ENCODE results near the gene ANKFY1. TPM values are rescaled to one million over a fixed set of nuclear protein-coding genes. Genes with fewer than 3 reads are reported as not detected.

The ANKFY1 gene, protein sequence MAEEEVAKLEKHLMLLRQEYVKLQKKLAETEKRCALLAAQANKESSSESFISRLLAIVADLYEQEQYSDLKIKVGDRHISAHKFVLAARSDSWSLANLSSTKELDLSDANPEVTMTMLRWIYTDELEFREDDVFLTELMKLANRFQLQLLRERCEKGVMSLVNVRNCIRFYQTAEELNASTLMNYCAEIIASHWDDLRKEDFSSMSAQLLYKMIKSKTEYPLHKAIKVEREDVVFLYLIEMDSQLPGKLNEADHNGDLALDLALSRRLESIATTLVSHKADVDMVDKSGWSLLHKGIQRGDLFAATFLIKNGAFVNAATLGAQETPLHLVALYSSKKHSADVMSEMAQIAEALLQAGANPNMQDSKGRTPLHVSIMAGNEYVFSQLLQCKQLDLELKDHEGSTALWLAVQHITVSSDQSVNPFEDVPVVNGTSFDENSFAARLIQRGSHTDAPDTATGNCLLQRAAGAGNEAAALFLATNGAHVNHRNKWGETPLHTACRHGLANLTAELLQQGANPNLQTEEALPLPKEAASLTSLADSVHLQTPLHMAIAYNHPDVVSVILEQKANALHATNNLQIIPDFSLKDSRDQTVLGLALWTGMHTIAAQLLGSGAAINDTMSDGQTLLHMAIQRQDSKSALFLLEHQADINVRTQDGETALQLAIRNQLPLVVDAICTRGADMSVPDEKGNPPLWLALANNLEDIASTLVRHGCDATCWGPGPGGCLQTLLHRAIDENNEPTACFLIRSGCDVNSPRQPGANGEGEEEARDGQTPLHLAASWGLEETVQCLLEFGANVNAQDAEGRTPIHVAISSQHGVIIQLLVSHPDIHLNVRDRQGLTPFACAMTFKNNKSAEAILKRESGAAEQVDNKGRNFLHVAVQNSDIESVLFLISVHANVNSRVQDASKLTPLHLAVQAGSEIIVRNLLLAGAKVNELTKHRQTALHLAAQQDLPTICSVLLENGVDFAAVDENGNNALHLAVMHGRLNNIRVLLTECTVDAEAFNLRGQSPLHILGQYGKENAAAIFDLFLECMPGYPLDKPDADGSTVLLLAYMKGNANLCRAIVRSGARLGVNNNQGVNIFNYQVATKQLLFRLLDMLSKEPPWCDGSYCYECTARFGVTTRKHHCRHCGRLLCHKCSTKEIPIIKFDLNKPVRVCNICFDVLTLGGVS
- polyA plus RNA-seq (2013, experiment 1 of 2): 14.5 TPM
- 14.8 TPM for polyA plus RNA-seq (2013, experiment 2 of 2)

DNA sequence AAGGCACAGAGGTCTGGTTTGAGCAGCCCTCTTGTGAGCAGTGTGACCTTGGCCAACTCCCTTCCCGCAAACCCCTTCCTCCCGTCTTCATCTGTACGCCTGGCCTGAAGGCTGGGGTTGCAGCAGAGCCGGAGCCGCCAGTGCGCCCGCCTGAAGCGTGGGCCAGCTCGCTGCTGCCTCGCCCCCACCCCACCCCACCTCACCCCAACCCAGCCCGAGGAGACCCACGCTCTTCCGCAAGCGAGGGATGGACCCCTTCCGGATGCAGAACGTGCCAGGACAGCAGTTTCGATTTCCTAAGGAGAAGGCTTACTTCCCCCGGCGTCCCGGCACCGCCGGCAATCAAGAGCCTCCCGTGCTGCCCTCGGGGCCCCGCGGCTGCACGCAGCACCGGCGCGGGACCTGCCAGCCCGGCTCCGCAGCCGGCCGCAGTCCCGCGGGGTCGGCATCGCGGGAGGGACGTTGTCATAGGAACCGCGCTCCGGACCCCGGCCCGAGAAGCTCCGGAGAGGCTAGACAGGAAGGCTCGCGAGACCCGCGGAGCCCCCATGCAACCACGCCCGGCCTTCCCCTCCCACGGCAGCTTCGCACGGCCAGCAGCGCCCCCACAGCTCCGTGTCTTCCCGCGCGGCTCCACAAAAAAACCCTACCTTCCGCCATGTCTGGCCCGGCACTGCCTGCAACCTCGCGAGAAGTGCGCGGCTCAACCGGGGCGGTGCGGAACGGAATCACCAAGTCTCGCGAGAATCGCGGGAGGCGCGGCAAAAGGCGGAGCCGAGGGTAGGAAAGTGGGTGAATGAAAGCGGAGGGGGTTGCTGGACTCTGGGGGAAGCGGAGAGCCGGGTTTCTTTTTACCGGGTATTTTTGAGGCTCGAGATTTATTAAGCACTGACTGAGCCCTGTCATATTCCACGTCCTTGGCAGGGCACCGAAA lies at the start of gene ANKFY1:
TSS of gene ANKFY1 (minus strand) at position 698 of the 934 bp plus-strand sequence. CDS start at position 660, 38 bp downstream.
- Histone ChIP-seq H2BK5ac (ENCODE audit: low read length) (no peak within 1 kb of the TSS), H3K18ac (ENCODE audit: low read length) (peak within 1 kb of the TSS; percentile 77), H3K23ac (ENCODE audit: low read length) (peak within 1 kb of the TSS; percentile 83), H3K4me2 (ENCODE audit: low read length) (peak within 1 kb of the TSS; percentile 98), H3K4me3 (ENCODE audit: low read length) (peak within 1 kb of the TSS; percentile 72), H3K79me2 (ENCODE audit: control insufficient read depth, insufficient read depth, low read length) (peaks cover 44% of the 10 kb centered on the region), H3K27ac (ENCODE audit: low read depth, low read length) (peak within 1 kb of the TSS; percentile 42), H3K56ac (ENCODE audit: low read length) (peak within 1 kb of the TSS; percentile 93), H3K9ac (ENCODE audit: low read length) (peak within 1 kb of the TSS; percentile 92), H2BK120ac (ENCODE audit: low read depth, low read length) (no peak within 1 kb of the TSS), H3K4ac (ENCODE audit: low read depth, low read length) (no peak within 1 kb of the TSS), H3K4me1 (ENCODE audit: control insufficient read depth, low read depth, low read length) (peaks cover 6% of the 10 kb centered on the region), H4K8ac (ENCODE audit: low read depth, low read length) (no peak within 1 kb of the TSS), H3K79me1 (ENCODE audit: low read length) (peaks cover 21% of the 10 kb centered on the region), H3K27me3 (ENCODE audit: insufficient read depth, low read length, poor library complexity) (no peaks in the 10 kb centered on the region), H2BK15ac (replicated peaks; ENCODE audit: low read depth) (no peak within 1 kb of the TSS), H3K36me3 (ENCODE audit: control insufficient read depth, insufficient read depth, low read length) (no peaks in the 10 kb centered on the region), H2AK5ac (ENCODE audit: low read length) (no peak within 1 kb of the TSS), H4K5ac (ENCODE audit: low read length) (no peak within 1 kb of the TSS)
- WGBS (ENCODE audit: extremely low coverage, insufficient coverage, low lambda C conversion rate): no CpG with 5 or more reads among the region's 85 CpGs
- peak; percentile 96 for DNase-seq

GRCh38 chr17:4310354-4311060 lies 46.7 kb upstream of the ANKFY1 start:
- H3K79me1 ChIP-seq (ENCODE audit: low read length): peaks cover 13% of the 10 kb centered on the region
- no peak overlapping the region for H2BK5ac ChIP-seq (ENCODE audit: low read length)
- no CpG with 5 or more reads among the region's 6 CpGs for WGBS (ENCODE audit: extremely low coverage, insufficient coverage, low lambda C conversion rate)
- no peaks in the 10 kb centered on the region for H3K4me1 ChIP-seq (ENCODE audit: control insufficient read depth, low read depth, low read length)
- no peak overlapping the region for H2BK120ac ChIP-seq (ENCODE audit: low read depth, low read length)
- no peak overlapping the region for H3K4ac ChIP-seq (ENCODE audit: low read depth, low read length)
- H2BK15ac ChIP-seq (replicated peaks; ENCODE audit: low read depth): no peak overlapping the region
- no peak overlapping the region for H3K27ac ChIP-seq (ENCODE audit: low read depth, low read length)
- no peaks in the 10 kb centered on the region for H3K36me3 ChIP-seq (ENCODE audit: control insufficient read depth, insufficient read depth, low read length)
- no peak overlapping the region for H3K9ac ChIP-seq (ENCODE audit: low read length)
- H3K56ac ChIP-seq (ENCODE audit: low read length): no peak overlapping the region
- H3K4me2 ChIP-seq (ENCODE audit: low read length): no peak overlapping the region
- H3K23ac ChIP-seq (ENCODE audit: low read length): no peak overlapping the region
- DNase-seq: peak; percentile 24
- no peak overlapping the region for H4K5ac ChIP-seq (ENCODE audit: low read length)
- H3K4me3 ChIP-seq (ENCODE audit: low read length): no peak overlapping the region
- H4K8ac ChIP-seq (ENCODE audit: low read depth, low read length): no peak overlapping the region
- H3K27me3 ChIP-seq (ENCODE audit: insufficient read depth, low read length, poor library complexity): no peaks in the 10 kb centered on the region
- no peak overlapping the region for H2AK5ac ChIP-seq (ENCODE audit: low read length)
- peaks cover 52% of the 10 kb centered on the region for H3K79me2 ChIP-seq (ENCODE audit: control insufficient read depth, insufficient read depth, low read length)
- H3K18ac ChIP-seq (ENCODE audit: low read length): no peak overlapping the region

- Histone ChIP-seq H3K4me2 (ENCODE audit: low read length) (no peak overlapping the region), H4K8ac (ENCODE audit: low read depth, low read length) (no peak overlapping the region), H3K36me3 (ENCODE audit: control insufficient read depth, insufficient read depth, low read length) (peaks cover 1% of the 10 kb centered on the region), H2AK5ac (ENCODE audit: low read length) (no peak overlapping the region), H2BK15ac (replicated peaks; ENCODE audit: low read depth) (no peak overlapping the region), H3K23ac (ENCODE audit: low read length) (no peak overlapping the region), H3K4me3 (ENCODE audit: low read length) (no peak overlapping the region), H3K79me1 (ENCODE audit: low read length) (peaks cover 13% of the 10 kb centered on the region), H3K4ac (ENCODE audit: low read depth, low read length) (no peak overlapping the region), H2BK5ac (ENCODE audit: low read length) (no peak overlapping the region), H3K56ac (ENCODE audit: low read length) (no peak overlapping the region), H3K27ac (ENCODE audit: low read depth, low read length) (no peak overlapping the region), H3K79me2 (ENCODE audit: control insufficient read depth, insufficient read depth, low read length) (peaks cover 49% of the 10 kb centered on the region), H3K9ac (ENCODE audit: low read length) (no peak overlapping the region), H3K18ac (ENCODE audit: low read length) (no peak overlapping the region), H2BK120ac (ENCODE audit: low read depth, low read length) (no peak overlapping the region), H3K4me1 (ENCODE audit: control insufficient read depth, low read depth, low read length) (no peaks in the 10 kb centered on the region), H4K5ac (ENCODE audit: low read length) (no peak overlapping the region), H3K27me3 (ENCODE audit: insufficient read depth, low read length, poor library complexity) (no peaks in the 10 kb centered on the region)
- no peak for DNase-seq
- WGBS (ENCODE audit: extremely low coverage, insufficient coverage, low lambda C conversion rate): no CpG with 5 or more reads among the region's 1 CpG
Observed at GRCh38 chr17:4309897-4310296, 46.1 kb upstream of the ANKFY1 start.

GRCh38 chr17:4307179-4307930 lies 43.6 kb upstream of the ANKFY1 start:
- H2BK5ac ChIP-seq (ENCODE audit: low read length): no peak overlapping the region
- no peak overlapping the region for H3K4ac ChIP-seq (ENCODE audit: low read depth, low read length)
- no peaks in the 10 kb centered on the region for H3K27me3 ChIP-seq (ENCODE audit: insufficient read depth, low read length, poor library complexity)
- H3K9ac ChIP-seq (ENCODE audit: low read length): no peak overlapping the region
- no peak overlapping the region for H3K56ac ChIP-seq (ENCODE audit: low read length)
- DNase-seq: no peak
- H3K4me1 ChIP-seq (ENCODE audit: control insufficient read depth, low read depth, low read length): no peaks in the 10 kb centered on the region
- H3K79me2 ChIP-seq (ENCODE audit: control insufficient read depth, insufficient read depth, low read length): peaks cover 39% of the 10 kb centered on the region
- no peak overlapping the region for H3K23ac ChIP-seq (ENCODE audit: low read length)
- no CpG with 5 or more reads among the region's 7 CpGs for WGBS (ENCODE audit: extremely low coverage, insufficient coverage, low lambda C conversion rate)
- no peak overlapping the region for H3K4me3 ChIP-seq (ENCODE audit: low read length)
- H3K4me2 ChIP-seq (ENCODE audit: low read length): no peak overlapping the region
- peaks cover 1% of the 10 kb centered on the region for H3K36me3 ChIP-seq (ENCODE audit: control insufficient read depth, insufficient read depth, low read length)
- H2BK15ac ChIP-seq (replicated peaks; ENCODE audit: low read depth): no peak overlapping the region
- H4K5ac ChIP-seq (ENCODE audit: low read length): no peak overlapping the region
- H3K18ac ChIP-seq (ENCODE audit: low read length): no peak overlapping the region
- no peak overlapping the region for H2AK5ac ChIP-seq (ENCODE audit: low read length)
- no peak overlapping the region for H4K8ac ChIP-seq (ENCODE audit: low read depth, low read length)
- no peak overlapping the region for H2BK120ac ChIP-seq (ENCODE audit: low read depth, low read length)
- peaks cover 15% of the 10 kb centered on the region for H3K79me1 ChIP-seq (ENCODE audit: low read length)
- H3K27ac ChIP-seq (ENCODE audit: low read depth, low read length): no peak overlapping the region
